IgD-negative memory B cell (primary cell): ENCODE results near the gene LRRK2. TPM values are rescaled to one million over a fixed set of nuclear protein-coding genes. Genes with fewer than 3 reads are reported as not detected.
"Not testable (repeated sequence)": the region's sequence is repeated elsewhere in the genome, so short reads cannot be mapped to it uniquely, and the experiment has no call there.

Experiments used
- H3K27ac Mint-ChIP-seq, 3 donors: one replicate each; pipeline ENCODE4 v1.8.0; 2020 to 2022; ENCODE audit warnings: mild to moderate bottlenecking in 3 of 3, mixed read lengths in 3 of 3, moderate library complexity in 1 of 3
- H3K27me3 Mint-ChIP-seq: one replicate; pipeline ENCODE4 v1.8.0; 2021; ENCODE audit warnings: mixed read lengths
- H3K36me3 Mint-ChIP-seq: one replicate; pipeline ENCODE4 v1.8.0; 2020; ENCODE audit warnings: mild to moderate bottlenecking, mixed read lengths
- H3K4me1 Mint-ChIP-seq, 3 donors: one replicate each; pipeline ENCODE4 v1.8.0; 2020 to 2022; ENCODE audit warnings: mixed read lengths in 3 of 3, mild to moderate bottlenecking in 1 of 3
- H3K4me3 Mint-ChIP-seq, 4 donors: one replicate each; pipeline ENCODE4 v1.8.0; 2020 to 2022; ENCODE audit warnings: mild to moderate bottlenecking in 4 of 4, mixed read lengths in 4 of 4, moderate library complexity in 3 of 4
- H3K9me3 Mint-ChIP-seq, 3 donors: one replicate each; pipeline ENCODE4 v1.8.0; 2020 to 2021; ENCODE audit warnings: mixed read lengths in 3 of 3, mild to moderate bottlenecking in 1 of 3
- polyA plus RNA-seq: library from polyadenylated mRNA; unstranded; fragments of 300-500 nt; fragmentation: Illumina TruSeq; gene quantifications from one replicate; pipeline ENCODE4 v1.2.3, GENCODE V29; 2021

LRRK2 gene
- polyA plus RNA-seq, 1 donor from 2014 or later, result 6.8 TPM

DNA sequence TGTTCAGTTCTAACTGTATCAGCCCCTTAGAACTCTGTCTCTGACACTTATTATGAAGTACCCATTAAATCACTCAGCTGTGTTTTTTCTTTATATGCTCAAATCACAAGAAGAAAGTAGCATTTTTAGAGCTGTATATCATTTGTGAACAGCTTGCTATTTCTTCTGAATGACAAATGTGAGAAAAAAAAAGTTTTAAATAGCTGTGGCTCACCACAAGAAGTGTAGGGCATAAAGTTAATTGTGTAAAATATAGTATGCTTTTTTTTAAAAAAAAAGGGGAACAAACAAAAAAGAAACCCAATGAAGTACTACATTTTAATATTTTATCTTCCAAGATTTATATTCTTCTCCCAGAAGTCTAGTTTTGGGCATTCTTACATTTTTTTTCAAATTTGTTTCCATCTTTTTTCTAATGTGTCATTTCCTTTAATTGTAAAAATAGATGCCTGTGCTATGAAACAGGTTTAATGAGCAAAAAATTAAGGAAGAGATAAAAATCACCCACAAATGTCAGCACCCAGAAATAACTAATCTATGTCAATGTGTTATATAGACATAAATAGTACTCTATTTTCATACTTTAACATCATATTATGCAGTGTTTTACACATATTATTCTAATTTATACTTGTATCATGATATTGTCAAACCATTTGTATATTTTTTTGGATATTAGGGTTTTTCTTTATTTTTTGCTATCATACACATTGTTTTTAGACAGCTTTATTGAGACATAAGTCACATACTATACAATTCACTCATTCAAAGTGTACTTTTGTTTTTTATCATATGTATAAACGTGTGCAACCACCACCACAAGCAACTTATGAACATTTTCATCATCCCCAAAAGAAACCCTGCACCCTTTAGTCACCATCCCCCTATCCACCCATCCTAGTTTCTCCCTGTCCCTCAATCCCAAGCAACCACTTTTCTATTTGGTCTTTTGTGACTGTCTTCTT lies 22.4 kb upstream of the LRRK2 start:
- Mint-ChIP-seq H3K4me3 (peak overlapping the region in 1 of 4 donors; percentile 78), H3K9me3 (no peaks in the 10 kb centered on the region), H3K27ac (peak overlapping the region; percentile 2 to 76 (median 18)), H3K4me1 (peaks cover 14 to 25% (median 16%) of the 10 kb centered on the region in 3 donors), H3K27me3 (no peaks in the 10 kb centered on the region), H3K36me3 (no peaks in the 10 kb centered on the region)

GRCh38 chr12:40203060-40203430 lies 21.8 kb upstream of the LRRK2 start:
- H3K36me3 Mint-ChIP-seq, result no peaks in the 10 kb centered on the region
- H3K4me1 Mint-ChIP-seq, result peaks cover 12 to 24% (median 16%) of the 10 kb centered on the region in 3 donors
- peak overlapping the region in 1 of 4 donors; percentile 78 for H3K4me3 Mint-ChIP-seq
- peak overlapping the region in 2 of 3 donors; percentile 2 to 53 for H3K27ac Mint-ChIP-seq
- no peaks in the 10 kb centered on the region for H3K27me3 Mint-ChIP-seq
- no peaks in the 10 kb centered on the region for H3K9me3 Mint-ChIP-seq

DNA sequence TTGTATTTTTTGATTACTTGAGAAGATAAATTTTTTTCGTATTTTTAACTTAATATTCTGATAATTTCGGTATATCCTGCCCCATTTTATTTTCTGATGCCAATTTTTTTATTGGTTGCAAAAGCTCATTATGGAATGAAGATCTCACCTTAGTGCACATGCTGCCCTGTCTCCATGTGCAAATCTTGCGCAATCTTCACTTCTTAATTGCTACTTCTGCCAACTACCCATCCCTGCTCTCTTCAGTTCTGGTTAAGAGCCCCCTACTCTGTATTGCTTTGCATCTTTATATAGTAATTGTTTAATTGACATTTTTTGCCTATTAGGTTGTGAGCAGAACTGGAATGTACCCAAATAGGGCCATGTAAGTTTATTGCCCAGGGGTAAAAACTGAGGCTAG lies 20.5 kb upstream of the LRRK2 start:
- Mint-ChIP-seq H3K27ac (no peak overlapping the region), H3K4me3 (no peak overlapping the region), H3K36me3 (no peaks in the 10 kb centered on the region), H3K4me1 (peaks cover 24 to 31% (median 24%) of the 10 kb centered on the region in 3 donors), H3K9me3 (no peaks in the 10 kb centered on the region), H3K27me3 (no peaks in the 10 kb centered on the region)

GRCh38 chr12:40207551-40207950 lies 17.2 kb upstream of the LRRK2 start:
- H3K27ac Mint-ChIP-seq, result peak overlapping the region in 1 of 3 donors; percentile 31
- no peak overlapping the region for H3K4me3 Mint-ChIP-seq
- H3K36me3 Mint-ChIP-seq, result no peaks in the 10 kb centered on the region
- H3K4me1 Mint-ChIP-seq, result peaks cover 19 to 24% (median 23%) of the 10 kb centered on the region in 3 donors
- no peaks in the 10 kb centered on the region for H3K27me3 Mint-ChIP-seq
- H3K9me3 Mint-ChIP-seq, result no peaks in the 10 kb centered on the region

DNA sequence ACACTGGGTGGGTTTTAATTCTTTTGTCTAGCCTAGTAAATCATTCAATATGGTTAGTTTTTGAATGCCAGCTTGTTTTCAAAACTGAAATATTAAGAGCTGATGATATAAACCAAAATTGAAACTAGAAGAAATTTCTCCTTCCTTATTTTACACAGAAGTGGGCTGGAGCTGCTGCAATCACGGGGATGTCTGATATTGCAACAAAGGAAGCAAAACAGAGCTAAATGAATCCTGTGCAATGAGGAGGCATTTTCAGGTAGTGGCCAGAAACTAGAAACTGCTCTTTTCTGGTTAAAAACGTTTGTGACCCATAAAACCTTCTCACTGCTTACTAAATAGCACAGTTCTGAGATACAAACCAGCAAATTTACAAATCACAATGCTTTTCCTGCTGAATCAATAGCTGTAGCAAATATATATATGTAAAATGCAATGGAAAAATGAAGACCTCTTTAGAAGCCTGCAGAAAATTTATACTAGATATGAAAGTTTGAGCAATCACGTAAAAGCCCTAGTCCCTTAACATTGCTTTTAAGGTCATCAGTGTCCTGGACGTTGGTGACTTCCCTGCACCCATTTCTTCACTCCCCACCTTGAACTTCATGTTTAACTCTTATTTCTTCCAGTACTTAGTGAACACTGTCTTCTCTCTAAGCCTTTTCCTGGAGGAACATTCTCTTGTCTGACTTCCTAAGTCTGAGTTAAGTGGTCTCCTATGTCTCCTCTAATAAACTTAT lies 15.9 kb upstream of the LRRK2 start:
- no peaks in the 10 kb centered on the region for H3K27me3 Mint-ChIP-seq
- no peaks in the 10 kb centered on the region for H3K36me3 Mint-ChIP-seq
- peaks cover 17 to 19% (median 18%) of the 10 kb centered on the region in 3 donors for H3K4me1 Mint-ChIP-seq
- H3K9me3 Mint-ChIP-seq, result no peaks in the 10 kb centered on the region
- peak overlapping the region; percentile 69 to 89 (median 74) for H3K27ac Mint-ChIP-seq
- peak overlapping the region; percentile 0 to 72 (median 59) for H3K4me3 Mint-ChIP-seq

- peak overlapping the region in 1 of 3 donors; percentile 67 for H3K27ac Mint-ChIP-seq
- peak overlapping the region in 2 of 4 donors; percentile 22 to 81 for H3K4me3 Mint-ChIP-seq
- peaks cover 0 to 5% (median 0%) of the 10 kb centered on the region in 3 donors for H3K9me3 Mint-ChIP-seq
- H3K4me1 Mint-ChIP-seq, result peaks cover 17 to 19% (median 18%) of the 10 kb centered on the region in 3 donors
- no peaks in the 10 kb centered on the region for H3K36me3 Mint-ChIP-seq
- no peaks in the 10 kb centered on the region for H3K27me3 Mint-ChIP-seq
Measured at GRCh38 chr12:40209886-40210285, 14.9 kb upstream of the LRRK2 start.

- not testable (repeated sequence) for H3K27ac Mint-ChIP-seq, H3K4me3 Mint-ChIP-seq, H3K27me3 Mint-ChIP-seq, H3K36me3 Mint-ChIP-seq, H3K9me3 Mint-ChIP-seq
- peaks cover 18 to 19% (median 19%) of the 10 kb centered on the region in 3 donors for H3K4me1 Mint-ChIP-seq
Measured at GRCh38 chr12:40211186-40211585, 13.6 kb upstream of the LRRK2 start.

DNA sequence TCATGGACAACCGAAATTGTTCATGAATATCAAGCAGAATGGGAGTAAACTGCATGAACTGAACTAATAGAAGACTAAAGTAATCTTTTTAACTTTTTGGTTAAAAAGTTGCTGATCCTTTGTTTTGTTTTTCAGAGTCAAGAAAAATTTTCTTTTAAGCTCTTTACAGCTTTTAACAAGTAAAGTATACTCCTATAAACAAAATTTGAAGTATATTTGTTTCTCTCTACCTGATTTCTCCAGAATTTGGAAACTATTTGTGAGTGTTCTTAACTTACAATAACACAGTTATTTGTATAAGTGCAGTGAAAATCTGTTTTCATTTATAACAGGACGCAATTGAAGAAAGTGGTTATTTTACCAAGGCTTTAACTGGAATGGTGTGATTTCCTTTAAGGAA lies 12.2 kb upstream of the LRRK2 start:
- Mint-ChIP-seq H3K36me3 (no peaks in the 10 kb centered on the region), H3K27ac (no peak overlapping the region), H3K4me1 (peaks cover 20 to 24% (median 22%) of the 10 kb centered on the region in 3 donors), H3K9me3 (peaks cover 0 to 5% (median 0%) of the 10 kb centered on the region in 3 donors), H3K27me3 (no peaks in the 10 kb centered on the region), H3K4me3 (no peak overlapping the region)

DNA sequence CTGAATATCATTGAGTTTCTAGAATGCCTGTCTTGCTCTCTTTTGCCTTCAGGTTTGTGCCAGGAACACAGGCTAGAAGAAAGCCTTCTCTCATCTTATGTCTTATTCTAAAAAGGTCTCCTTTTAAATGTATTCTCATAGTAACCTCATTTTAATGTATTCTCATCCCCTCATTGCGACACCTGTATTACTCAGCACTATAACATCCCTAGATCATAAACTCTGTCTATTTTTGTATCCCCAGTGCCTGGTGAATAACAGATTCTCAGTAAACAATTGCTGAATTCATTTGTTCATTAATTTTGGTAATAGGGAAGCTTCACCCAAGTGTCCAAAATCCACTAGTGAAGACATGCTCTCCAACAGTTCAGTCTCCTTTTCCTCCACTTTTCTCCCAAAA lies 8.8 kb upstream of the LRRK2 start:
- H3K36me3 Mint-ChIP-seq, result no peaks in the 10 kb centered on the region
- H3K27ac Mint-ChIP-seq, result no peak overlapping the region
- peaks cover 0 to 5% (median 0%) of the 10 kb centered on the region in 3 donors for H3K9me3 Mint-ChIP-seq
- H3K4me3 Mint-ChIP-seq, result no peak overlapping the region
- H3K27me3 Mint-ChIP-seq, result no peaks in the 10 kb centered on the region
- peaks cover 2 to 10% (median 7%) of the 10 kb centered on the region in 3 donors for H3K4me1 Mint-ChIP-seq

GRCh38 chr12:40216516-40217288 lies 8.1 kb upstream of the LRRK2 start:
- H3K27ac Mint-ChIP-seq, result no peak overlapping the region
- H3K4me3 Mint-ChIP-seq, result no peak overlapping the region
- no peaks in the 10 kb centered on the region for H3K36me3 Mint-ChIP-seq
- H3K4me1 Mint-ChIP-seq, result peaks cover 5 to 12% (median 11%) of the 10 kb centered on the region in 3 donors
- no peaks in the 10 kb centered on the region for H3K27me3 Mint-ChIP-seq
- H3K9me3 Mint-ChIP-seq, result peaks cover 0 to 5% (median 0%) of the 10 kb centered on the region in 3 donors

DNA sequence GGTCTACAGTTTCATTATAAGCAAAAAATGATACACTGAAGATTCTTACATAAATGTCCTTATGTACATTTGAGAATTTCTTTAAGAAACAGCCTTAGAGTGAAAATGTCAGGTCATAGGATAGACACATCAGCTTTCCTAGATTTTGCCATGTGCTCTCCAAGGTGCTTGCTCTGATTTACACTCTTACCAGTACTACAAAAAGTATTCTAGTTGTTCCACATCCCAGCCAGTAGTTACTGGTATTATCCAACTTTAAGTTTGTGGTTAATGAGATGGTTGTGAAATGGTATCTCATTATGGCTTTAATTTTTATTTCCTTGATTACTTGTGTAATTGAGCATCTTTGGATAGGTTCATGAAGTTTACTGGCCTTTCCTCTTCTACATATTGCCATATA lies 5.0 kb upstream of the LRRK2 start:
- Mint-ChIP-seq H3K27ac (no peak overlapping the region), H3K36me3 (no peaks in the 10 kb centered on the region), H3K4me1 (peaks cover 18 to 33% (median 24%) of the 10 kb centered on the region in 3 donors), H3K27me3 (no peaks in the 10 kb centered on the region), H3K9me3 (no peaks in the 10 kb centered on the region), H3K4me3 (no peak overlapping the region)

GRCh38 chr12:40222247-40222646 lies 2.5 kb upstream of the LRRK2 start:
- H3K27ac Mint-ChIP-seq, result peak overlapping the region in 2 of 3 donors; percentile 40 to 62
- H3K9me3 Mint-ChIP-seq, result peaks cover 0 to under 1% (median 0%) of the 10 kb centered on the region in 3 donors
- no peaks in the 10 kb centered on the region for H3K27me3 Mint-ChIP-seq
- no peaks in the 10 kb centered on the region for H3K36me3 Mint-ChIP-seq
- H3K4me1 Mint-ChIP-seq, result peaks cover 27 to 42% (median 29%) of the 10 kb centered on the region in 3 donors
- H3K4me3 Mint-ChIP-seq, result peak overlapping the region in 3 of 4 donors; percentile 51 to 83 (median 79)

DNA sequence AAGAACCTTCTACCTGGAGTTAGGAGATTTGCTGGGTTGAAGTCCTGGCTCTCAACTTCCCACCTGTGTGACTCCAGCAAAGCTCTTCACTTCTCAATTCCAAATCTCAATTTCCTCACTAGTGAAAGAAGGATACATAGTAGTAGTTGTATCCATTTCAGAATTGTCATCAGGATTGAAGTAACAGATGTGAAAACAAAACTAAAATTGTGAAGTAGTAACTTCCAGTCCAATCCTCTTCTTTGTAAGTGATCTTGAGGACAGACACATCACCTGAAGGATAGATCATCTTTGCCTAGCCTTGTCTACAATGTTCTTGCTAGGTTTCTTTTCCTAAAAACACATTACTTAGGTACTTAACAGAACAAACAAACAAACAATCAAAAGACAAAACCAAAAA lies 1.2 kb upstream of the LRRK2 start:
- peaks cover 37 to 48% (median 39%) of the 10 kb centered on the region in 3 donors for H3K4me1 Mint-ChIP-seq
- H3K27ac Mint-ChIP-seq, result peak overlapping the region; percentile 72 to 96 (median 85)

GRCh38 chr12:40225337-40225983 lies 663 bp downstream of the LRRK2 start:
- H3K36me3 Mint-ChIP-seq, result no peaks in the 10 kb centered on the region
- H3K27ac Mint-ChIP-seq, result peak overlapping the region; percentile 72 to 97 (median 85)
- H3K27me3 Mint-ChIP-seq, result no peaks in the 10 kb centered on the region
- peak overlapping the region; percentile 79 to 96 (median 90) for H3K4me3 Mint-ChIP-seq
- H3K9me3 Mint-ChIP-seq, result peaks cover 0 to 2% (median 0%) of the 10 kb centered on the region in 3 donors
- peaks cover 40 to 53% (median 47%) of the 10 kb centered on the region in 3 donors for H3K4me1 Mint-ChIP-seq

More for the DNA sequence above, 1.2 kb upstream of the LRRK2 start:
- Mint-ChIP-seq H3K27me3 (no peaks in the 10 kb centered on the region), H3K36me3 (no peaks in the 10 kb centered on the region), H3K9me3 (peaks cover 0 to 2% (median 0%) of the 10 kb centered on the region in 3 donors), H3K4me3 (peak overlapping the region; percentile 79 to 97 (median 92))
